AG09319 (cell line): Measurements from ENCODE around the gene TSHZ3.

ENCODE experiments used
- DNase-seq: peaks from one replicate; pipeline ENCODE4 v3.0.0-alpha.2; 2010; ENCODE audit warnings: low read depth; ENCODE audit errors: extremely low read depth
- TF ChIP-seq, protein P1 (sequence below): IDR thresholded peaks from 2 replicates; pipeline ENCODE4 v1.5.1; 2011; ENCODE audit warnings: low read depth, mild to moderate bottlenecking, inconsistent platforms, low read length, moderate library complexity

TSHZ3 gene

GRCh38 chr19:31342926-31343325, 6.3 kb downstream of the TSHZ3 start:
- no peak for DNase-seq
- TF ChIP-seq, protein P1, sequence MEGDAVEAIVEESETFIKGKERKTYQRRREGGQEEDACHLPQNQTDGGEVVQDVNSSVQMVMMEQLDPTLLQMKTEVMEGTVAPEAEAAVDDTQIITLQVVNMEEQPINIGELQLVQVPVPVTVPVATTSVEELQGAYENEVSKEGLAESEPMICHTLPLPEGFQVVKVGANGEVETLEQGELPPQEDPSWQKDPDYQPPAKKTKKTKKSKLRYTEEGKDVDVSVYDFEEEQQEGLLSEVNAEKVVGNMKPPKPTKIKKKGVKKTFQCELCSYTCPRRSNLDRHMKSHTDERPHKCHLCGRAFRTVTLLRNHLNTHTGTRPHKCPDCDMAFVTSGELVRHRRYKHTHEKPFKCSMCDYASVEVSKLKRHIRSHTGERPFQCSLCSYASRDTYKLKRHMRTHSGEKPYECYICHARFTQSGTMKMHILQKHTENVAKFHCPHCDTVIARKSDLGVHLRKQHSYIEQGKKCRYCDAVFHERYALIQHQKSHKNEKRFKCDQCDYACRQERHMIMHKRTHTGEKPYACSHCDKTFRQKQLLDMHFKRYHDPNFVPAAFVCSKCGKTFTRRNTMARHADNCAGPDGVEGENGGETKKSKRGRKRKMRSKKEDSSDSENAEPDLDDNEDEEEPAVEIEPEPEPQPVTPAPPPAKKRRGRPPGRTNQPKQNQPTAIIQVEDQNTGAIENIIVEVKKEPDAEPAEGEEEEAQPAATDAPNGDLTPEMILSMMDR, result no peak

- TF ChIP-seq, protein P1, result no peak
- peak; percentile 85 for DNase-seq
Observed at GRCh38 chr19:31340042-31341025, 8.9 kb downstream of the TSHZ3 start.

- DNase-seq, result no peak
- TF ChIP-seq, protein P1, result no peak
Observed at GRCh38 chr19:31339411-31339810, 9.8 kb downstream of the TSHZ3 start.

- DNase-seq, result no peak
- TF ChIP-seq, protein P1, result peak; percentile 66
Observed at GRCh38 chr19:31338069-31338776, 11.0 kb downstream of the TSHZ3 start.

GRCh38 chr19:31337008-31337914, 12.0 kb downstream of the TSHZ3 start:
- TF ChIP-seq, protein P1, result no peak
- no peak for DNase-seq

DNA sequence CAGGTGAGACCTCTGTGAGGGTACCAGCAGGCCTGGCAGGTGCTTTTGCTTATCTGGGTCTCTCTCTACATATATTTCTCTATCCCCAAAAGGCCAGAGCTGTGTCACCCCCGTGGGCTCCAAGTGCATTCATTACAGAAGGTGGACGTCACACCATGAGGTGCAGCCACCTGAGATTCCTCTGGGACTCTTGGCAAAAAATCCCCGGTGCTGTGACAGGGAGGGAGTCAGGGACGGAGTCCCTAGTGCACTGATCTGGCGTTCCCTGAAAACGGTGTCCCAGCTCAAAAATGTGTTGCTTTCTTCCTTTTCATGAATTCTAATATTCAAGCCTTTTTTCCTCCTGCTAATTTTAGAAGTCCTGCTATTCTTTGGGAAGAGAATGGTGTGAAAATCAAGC, 13.5 kb downstream of the TSHZ3 start:
- DNase-seq, result no peak
- TF ChIP-seq, protein P1, result no peak
